ENCODE data around the gene RBFOX2. TPM values are rescaled to one million over a fixed set of nuclear protein-coding genes. Genes with fewer than 3 reads are reported as not detected.

The RBFOX2 gene
- total RNA-seq, 4 donors from 2014 or later = 50.2 to 75.6 (median 71.4) TPM

DNA sequence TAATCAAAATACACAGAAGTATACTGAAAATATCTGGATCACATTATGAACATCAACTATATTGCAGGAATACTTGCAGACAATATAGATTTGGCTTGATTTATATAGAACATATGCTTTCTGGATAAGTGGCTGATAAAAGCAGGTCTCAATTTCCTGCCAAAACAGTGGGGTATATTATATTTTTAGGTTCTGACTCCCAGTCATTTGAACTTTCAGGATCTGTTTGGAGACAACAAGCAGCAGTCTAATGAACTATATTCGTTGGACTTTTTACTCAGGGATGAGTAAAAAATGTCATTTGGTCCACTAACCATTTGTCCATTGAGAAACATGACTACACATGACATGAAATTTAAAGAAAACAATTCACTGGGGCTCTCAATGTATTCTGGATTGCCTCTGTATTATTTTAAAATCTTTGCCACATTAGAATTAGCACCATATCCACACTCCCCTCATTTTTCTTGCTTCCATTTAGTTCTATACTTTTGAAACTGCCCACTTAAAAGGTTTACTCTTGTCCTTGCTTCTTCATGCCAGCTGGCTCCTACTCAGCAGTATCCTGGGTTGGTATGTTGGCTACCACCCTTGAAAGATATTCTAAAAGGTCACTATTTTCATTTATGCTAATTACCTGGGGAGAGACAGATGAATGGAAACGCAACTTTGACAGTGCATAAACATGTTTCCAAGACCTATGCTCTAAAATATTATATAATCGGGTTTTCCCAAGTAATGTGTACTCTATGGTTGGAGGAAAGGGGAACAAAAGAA lies 157.9 kb downstream of the RBFOX2 start:
- TF ChIP-seq POLR2A (IDR thresholded peaks at IDR 0.05) (no peak), EP300 (IDR thresholded peaks at IDR 0.05) (no peak)
- TF ChIP-seq, protein P1, sequence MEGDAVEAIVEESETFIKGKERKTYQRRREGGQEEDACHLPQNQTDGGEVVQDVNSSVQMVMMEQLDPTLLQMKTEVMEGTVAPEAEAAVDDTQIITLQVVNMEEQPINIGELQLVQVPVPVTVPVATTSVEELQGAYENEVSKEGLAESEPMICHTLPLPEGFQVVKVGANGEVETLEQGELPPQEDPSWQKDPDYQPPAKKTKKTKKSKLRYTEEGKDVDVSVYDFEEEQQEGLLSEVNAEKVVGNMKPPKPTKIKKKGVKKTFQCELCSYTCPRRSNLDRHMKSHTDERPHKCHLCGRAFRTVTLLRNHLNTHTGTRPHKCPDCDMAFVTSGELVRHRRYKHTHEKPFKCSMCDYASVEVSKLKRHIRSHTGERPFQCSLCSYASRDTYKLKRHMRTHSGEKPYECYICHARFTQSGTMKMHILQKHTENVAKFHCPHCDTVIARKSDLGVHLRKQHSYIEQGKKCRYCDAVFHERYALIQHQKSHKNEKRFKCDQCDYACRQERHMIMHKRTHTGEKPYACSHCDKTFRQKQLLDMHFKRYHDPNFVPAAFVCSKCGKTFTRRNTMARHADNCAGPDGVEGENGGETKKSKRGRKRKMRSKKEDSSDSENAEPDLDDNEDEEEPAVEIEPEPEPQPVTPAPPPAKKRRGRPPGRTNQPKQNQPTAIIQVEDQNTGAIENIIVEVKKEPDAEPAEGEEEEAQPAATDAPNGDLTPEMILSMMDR (IDR thresholded peaks at IDR 0.05) = no peak
- Histone ChIP-seq H3K9me3 (peaks cover 0 to 4% (median 0%) of the 10 kb centered on the region in 4 donors), H3K27ac (no peak overlapping the region), H3K27me3 (no peaks in the 10 kb centered on the region), H3K36me3 (no peaks in the 10 kb centered on the region), H3K4me1 (peaks cover 0 to 28% (median 5%) of the 10 kb centered on the region in 4 donors), H3K4me3 (no peak overlapping the region)
- WGBS, 2 donors = 68 to 85% methylated on average over 3 of the region's 3 CpGs
- no peak for DNase-seq (ENCODE audit: low spot score in 2 of 2)

DNA sequence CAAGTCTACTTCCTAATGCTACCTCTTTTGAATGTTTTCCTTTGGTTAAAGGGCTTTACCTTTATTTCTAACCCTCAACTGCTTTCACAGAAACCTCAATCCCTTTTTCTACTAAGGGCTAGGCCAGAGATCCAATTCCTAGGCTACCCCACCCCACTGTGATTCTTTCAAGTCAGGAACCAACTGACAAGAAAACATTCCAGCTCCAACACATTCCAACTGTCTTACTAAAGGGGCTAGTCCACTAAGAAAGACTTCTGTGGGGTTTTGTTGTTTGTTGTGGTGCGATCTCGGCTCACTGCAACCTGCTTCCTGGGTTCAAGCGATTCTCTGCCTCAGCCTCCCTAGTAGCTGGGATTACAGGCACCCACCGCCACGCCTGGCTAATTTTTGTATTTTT lies 159.7 kb downstream of the RBFOX2 start:
- WGBS, 2 donors = 97 to 99% methylated on average over 5 of the region's 5 CpGs
- H3K9me3 ChIP-seq = no peaks in the 10 kb centered on the region
- H3K27me3 ChIP-seq = no peaks in the 10 kb centered on the region
- no peak overlapping the region for H3K4me3 ChIP-seq
- DNase-seq (ENCODE audit: low spot score in 2 of 2) = no peak
- H3K4me1 ChIP-seq = peaks cover 0 to 46% (median 7%) of the 10 kb centered on the region in 4 donors
- no peaks in the 10 kb centered on the region for H3K36me3 ChIP-seq
- TF ChIP-seq POLR2A (IDR thresholded peaks at IDR 0.05) = no peak
- no peak for TF ChIP-seq EP300 (IDR thresholded peaks at IDR 0.05)
- TF ChIP-seq, protein P1 (IDR thresholded peaks at IDR 0.05) = no peak
- H3K27ac ChIP-seq = no peak overlapping the region

DNA sequence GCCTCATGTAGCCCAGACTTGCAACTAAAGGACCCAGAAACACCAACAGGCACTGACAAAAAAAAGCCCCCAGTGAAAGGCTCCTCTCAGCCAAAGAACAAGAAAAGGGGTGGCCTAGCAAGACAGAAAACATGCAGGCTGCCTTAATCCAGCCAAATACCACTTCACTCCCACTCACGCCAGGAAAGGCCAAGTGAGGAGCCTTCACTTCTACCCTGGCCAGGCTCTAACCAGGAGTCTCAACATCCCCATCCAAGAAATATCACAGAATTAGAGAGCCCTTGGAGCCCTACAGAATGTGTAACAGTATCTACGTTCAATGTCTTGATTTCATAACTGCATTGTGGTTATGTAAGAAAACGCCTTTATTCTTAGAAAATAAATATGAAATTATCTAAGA lies 162.0 kb downstream of the RBFOX2 start:
- TF ChIP-seq POLR2A (IDR thresholded peaks at IDR 0.05) (no peak), EP300 (IDR thresholded peaks at IDR 0.05) (no peak)
- TF ChIP-seq, protein P1 (IDR thresholded peaks at IDR 0.05) = no peak
- Histone ChIP-seq H3K27ac (peak overlapping the region in 2 of 4 donors; percentile 58), H3K9me3 (no peaks in the 10 kb centered on the region), H3K4me1 (peaks cover 0 to 56% (median 11%) of the 10 kb centered on the region in 4 donors), H3K27me3 (no peaks in the 10 kb centered on the region), H3K36me3 (no peaks in the 10 kb centered on the region), H3K4me3 (no peak overlapping the region)
- 27 to 32% methylated on average over 3 of the region's 3 CpGs for WGBS, 2 donors
- DNase-seq (ENCODE audit: low spot score in 2 of 2) = no peak

DNA sequence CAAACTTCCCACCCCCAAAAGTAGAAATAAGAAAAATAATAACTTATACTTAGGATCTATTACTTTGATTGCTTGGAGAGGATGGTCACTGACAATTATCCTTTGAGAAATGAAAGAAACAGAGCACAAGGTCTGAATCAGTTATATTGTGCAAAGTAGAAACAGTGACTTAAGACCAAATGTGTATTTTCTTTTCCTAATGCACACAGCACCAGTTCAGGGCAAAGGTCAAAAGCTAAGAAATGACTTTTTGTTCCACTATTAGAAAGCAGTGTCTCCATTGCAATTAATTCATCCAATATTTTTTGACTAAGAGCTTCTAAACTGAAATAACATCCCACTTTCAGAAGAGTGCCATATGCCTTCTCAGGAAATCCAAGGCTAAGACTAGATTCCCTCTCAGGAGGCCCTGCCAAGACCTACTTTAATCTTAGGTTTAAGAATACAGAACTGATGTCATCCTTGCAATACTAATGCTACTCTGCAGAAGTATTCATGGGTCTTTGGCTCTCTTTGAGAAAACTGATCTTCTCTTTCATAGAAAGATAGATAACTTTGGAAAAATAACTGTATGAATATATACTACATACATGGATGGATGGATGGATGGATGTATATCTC lies 164.0 kb downstream of the RBFOX2 start:
- H3K4me3 ChIP-seq = no peak overlapping the region
- no peaks in the 10 kb centered on the region for H3K36me3 ChIP-seq
- H3K9me3 ChIP-seq = no peaks in the 10 kb centered on the region
- no peak for DNase-seq (ENCODE audit: low spot score in 2 of 2)
- H3K27me3 ChIP-seq = no peaks in the 10 kb centered on the region
- peaks cover 0 to 49% (median 11%) of the 10 kb centered on the region in 4 donors for H3K4me1 ChIP-seq
- TF ChIP-seq EP300 (IDR thresholded peaks at IDR 0.05) (no peak), POLR2A (IDR thresholded peaks at IDR 0.05) (no peak)
- TF ChIP-seq, protein P1 (IDR thresholded peaks at IDR 0.05) = no peak
- no peak overlapping the region for H3K27ac ChIP-seq

DNA sequence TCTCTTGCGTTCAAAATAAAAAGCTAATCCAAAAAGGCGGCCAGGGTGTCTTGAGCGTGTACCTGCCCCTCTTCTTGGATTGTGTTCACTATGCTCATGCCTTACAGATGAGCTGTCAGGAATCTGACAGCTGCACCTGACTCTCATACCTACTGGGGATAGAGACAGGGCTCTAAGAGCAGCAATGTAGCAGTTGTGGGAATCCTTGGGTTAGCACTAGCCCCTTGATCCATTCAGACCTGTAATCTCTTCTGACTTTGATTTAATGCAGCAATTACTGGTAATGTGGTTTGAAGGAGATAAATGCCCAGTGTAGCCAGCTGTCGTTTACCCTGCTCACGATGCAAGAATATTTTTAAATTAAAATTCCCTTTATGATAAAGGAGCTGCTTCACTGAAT lies 165.2 kb downstream of the RBFOX2 start:
- TF ChIP-seq POLR2A (IDR thresholded peaks at IDR 0.05) = no peak
- TF ChIP-seq, protein P1 (IDR thresholded peaks at IDR 0.05) = no peak
- TF ChIP-seq EP300 (IDR thresholded peaks at IDR 0.05) = no peak
- H3K4me1 ChIP-seq = peaks cover 0 to 46% (median 11%) of the 10 kb centered on the region in 4 donors
- 65 to 72% methylated on average over 5 of the region's 5 CpGs for WGBS, 2 donors

More for the DNA sequence above, 165.2 kb downstream of the RBFOX2 start:
- H3K27me3 ChIP-seq = no peaks in the 10 kb centered on the region
- DNase-seq (ENCODE audit: low spot score in 2 of 2) = no peak
- H3K4me3 ChIP-seq = no peak overlapping the region
- H3K27ac ChIP-seq = no peak overlapping the region
- H3K36me3 ChIP-seq = no peaks in the 10 kb centered on the region
- H3K9me3 ChIP-seq = no peaks in the 10 kb centered on the region

All from tibial nerve (tissue), 4 donors.